Measurements from ENCODE around the gene PLCD3.

The PLCD3 gene

GRCh38 chr17:45104029-45104428 lies 28.3 kb downstream of the PLCD3 start:
- Histone ChIP-seq H3K27me3 (ENCODE audit: control insufficient read depth in 2 of 2, insufficient read depth in 2 of 2, low read length in 2 of 2) (no peaks in the 10 kb centered on the region), H3K9me3 (ENCODE audit: control insufficient read depth in 2 of 2, low read length in 2 of 2) (no peaks in the 10 kb centered on the region), H3K27ac (ENCODE audit: low read depth in 2 of 2, low read length in 2 of 2) (no peak overlapping the region), H3K9ac (ENCODE audit: low read depth in 1 of 2, low read length in 2 of 2) (no peak overlapping the region), H3K4me1 (ENCODE audit: control insufficient read depth in 2 of 2, insufficient read depth in 2 of 2, low read length in 2 of 2) (peaks cover 0 to under 1% of the 10 kb centered on the region in 2 donors), H3K4me3 (ENCODE audit: low read length in 2 of 2) (no peak overlapping the region), H3K36me3 (ENCODE audit: control insufficient read depth in 2 of 2, insufficient read depth in 2 of 2, low read length in 2 of 2) (peaks cover 47 to 79% of the 10 kb centered on the region in 2 donors)

- Histone ChIP-seq H3K36me3 (ENCODE audit: control insufficient read depth in 2 of 2, insufficient read depth in 2 of 2, low read length in 2 of 2) (peaks cover 52 to 76% of the 10 kb centered on the region in 2 donors), H3K4me1 (ENCODE audit: control insufficient read depth in 2 of 2, insufficient read depth in 2 of 2, low read length in 2 of 2) (peaks cover 2 to 5% of the 10 kb centered on the region in 2 donors), H3K9ac (ENCODE audit: low read depth in 1 of 2, low read length in 2 of 2) (no peak overlapping the region), H3K4me3 (ENCODE audit: low read length in 2 of 2) (no peak overlapping the region), H3K27me3 (ENCODE audit: control insufficient read depth in 2 of 2, insufficient read depth in 2 of 2, low read length in 2 of 2) (no peaks in the 10 kb centered on the region), H3K27ac (ENCODE audit: low read depth in 2 of 2, low read length in 2 of 2) (no peak overlapping the region), H3K9me3 (ENCODE audit: control insufficient read depth in 2 of 2, low read length in 2 of 2) (no peaks in the 10 kb centered on the region)
These were observed 29.0 kb downstream of the PLCD3 start for GRCh38 chr17:45103269-45103795.

- Histone ChIP-seq H3K27ac (ENCODE audit: low read depth in 2 of 2, low read length in 2 of 2) (no peak overlapping the region), H3K36me3 (ENCODE audit: control insufficient read depth in 2 of 2, insufficient read depth in 2 of 2, low read length in 2 of 2) (peaks cover 56 to 76% of the 10 kb centered on the region in 2 donors)
These were observed 29.5 kb downstream of the PLCD3 start for GRCh38 chr17:45102856-45103255.

GRCh38 chr17:45101883-45102811 lies 30.2 kb downstream of the PLCD3 start:
- H3K27me3 ChIP-seq (ENCODE audit: control insufficient read depth in 2 of 2, insufficient read depth in 2 of 2, low read length in 2 of 2) = no peaks in the 10 kb centered on the region
- no peak overlapping the region for H3K4me3 ChIP-seq (ENCODE audit: low read length in 2 of 2)
- H3K4me1 ChIP-seq (ENCODE audit: control insufficient read depth in 2 of 2, insufficient read depth in 2 of 2, low read length in 2 of 2) = peaks cover 2 to 5% of the 10 kb centered on the region in 2 donors
- H3K9ac ChIP-seq (ENCODE audit: low read depth in 1 of 2, low read length in 2 of 2) = no peak overlapping the region
- peaks cover 60 to 75% of the 10 kb centered on the region in 2 donors for H3K36me3 ChIP-seq (ENCODE audit: control insufficient read depth in 2 of 2, insufficient read depth in 2 of 2, low read length in 2 of 2)
- H3K9me3 ChIP-seq (ENCODE audit: control insufficient read depth in 2 of 2, low read length in 2 of 2) = no peaks in the 10 kb centered on the region
- no peak overlapping the region for H3K27ac ChIP-seq (ENCODE audit: low read depth in 2 of 2, low read length in 2 of 2)

More at GRCh38 chr17:45102856-45103255, 29.5 kb downstream of the PLCD3 start:
- Histone ChIP-seq H3K27me3 (ENCODE audit: control insufficient read depth in 2 of 2, insufficient read depth in 2 of 2, low read length in 2 of 2) (no peaks in the 10 kb centered on the region), H3K4me3 (ENCODE audit: low read length in 2 of 2) (no peak overlapping the region), H3K9me3 (ENCODE audit: control insufficient read depth in 2 of 2, low read length in 2 of 2) (no peaks in the 10 kb centered on the region), H3K9ac (ENCODE audit: low read depth in 1 of 2, low read length in 2 of 2) (no peak overlapping the region), H3K4me1 (ENCODE audit: control insufficient read depth in 2 of 2, insufficient read depth in 2 of 2, low read length in 2 of 2) (peaks cover 2 to 5% of the 10 kb centered on the region in 2 donors)

- no peak overlapping the region for H3K4me3 ChIP-seq (ENCODE audit: low read length in 2 of 2)
- H3K9ac ChIP-seq (ENCODE audit: low read depth in 1 of 2, low read length in 2 of 2) = no peak overlapping the region
- peaks cover 63 to 75% of the 10 kb centered on the region in 2 donors for H3K36me3 ChIP-seq (ENCODE audit: control insufficient read depth in 2 of 2, insufficient read depth in 2 of 2, low read length in 2 of 2)
- H3K4me1 ChIP-seq (ENCODE audit: control insufficient read depth in 2 of 2, insufficient read depth in 2 of 2, low read length in 2 of 2) = peaks cover 2 to 5% of the 10 kb centered on the region in 2 donors
- no peaks in the 10 kb centered on the region for H3K27me3 ChIP-seq (ENCODE audit: control insufficient read depth in 2 of 2, insufficient read depth in 2 of 2, low read length in 2 of 2)
- H3K27ac ChIP-seq (ENCODE audit: low read depth in 2 of 2, low read length in 2 of 2) = no peak overlapping the region
- H3K9me3 ChIP-seq (ENCODE audit: control insufficient read depth in 2 of 2, low read length in 2 of 2) = no peaks in the 10 kb centered on the region
These were observed 30.8 kb downstream of the PLCD3 start for GRCh38 chr17:45101546-45101882.

GRCh38 chr17:45098869-45099616 lies 33.3 kb downstream of the PLCD3 start:
- Histone ChIP-seq H3K9me3 (ENCODE audit: control insufficient read depth in 2 of 2, low read length in 2 of 2) (no peaks in the 10 kb centered on the region), H3K27ac (ENCODE audit: low read depth in 2 of 2, low read length in 2 of 2) (no peak overlapping the region), H3K36me3 (ENCODE audit: control insufficient read depth in 2 of 2, insufficient read depth in 2 of 2, low read length in 2 of 2) (peaks cover 57 to 63% of the 10 kb centered on the region in 2 donors), H3K4me3 (ENCODE audit: low read length in 2 of 2) (no peak overlapping the region), H3K4me1 (ENCODE audit: control insufficient read depth in 2 of 2, insufficient read depth in 2 of 2, low read length in 2 of 2) (peaks cover 2 to 5% of the 10 kb centered on the region in 2 donors), H3K27me3 (ENCODE audit: control insufficient read depth in 2 of 2, insufficient read depth in 2 of 2, low read length in 2 of 2) (no peaks in the 10 kb centered on the region), H3K9ac (ENCODE audit: low read depth in 1 of 2, low read length in 2 of 2) (no peak overlapping the region)

GRCh38 chr17:45098081-45098868 lies 34.0 kb downstream of the PLCD3 start:
- Histone ChIP-seq H3K9ac (ENCODE audit: low read depth in 1 of 2, low read length in 2 of 2) (no peak overlapping the region), H3K4me3 (ENCODE audit: low read length in 2 of 2) (no peak overlapping the region), H3K27me3 (ENCODE audit: control insufficient read depth in 2 of 2, insufficient read depth in 2 of 2, low read length in 2 of 2) (no peaks in the 10 kb centered on the region), H3K4me1 (ENCODE audit: control insufficient read depth in 2 of 2, insufficient read depth in 2 of 2, low read length in 2 of 2) (peaks cover 5 to 7% of the 10 kb centered on the region in 2 donors), H3K27ac (ENCODE audit: low read depth in 2 of 2, low read length in 2 of 2) (no peak overlapping the region), H3K9me3 (ENCODE audit: control insufficient read depth in 2 of 2, low read length in 2 of 2) (no peaks in the 10 kb centered on the region), H3K36me3 (ENCODE audit: control insufficient read depth in 2 of 2, insufficient read depth in 2 of 2, low read length in 2 of 2) (peaks cover 53 to 60% of the 10 kb centered on the region in 2 donors)

GRCh38 chr17:45096926-45097325 lies 35.4 kb downstream of the PLCD3 start:
- no peak overlapping the region for H3K4me3 ChIP-seq (ENCODE audit: low read length in 2 of 2)
- H3K27me3 ChIP-seq (ENCODE audit: control insufficient read depth in 2 of 2, insufficient read depth in 2 of 2, low read length in 2 of 2) = no peaks in the 10 kb centered on the region
- peaks cover 44 to 53% of the 10 kb centered on the region in 2 donors for H3K36me3 ChIP-seq (ENCODE audit: control insufficient read depth in 2 of 2, insufficient read depth in 2 of 2, low read length in 2 of 2)
- H3K9me3 ChIP-seq (ENCODE audit: control insufficient read depth in 2 of 2, low read length in 2 of 2) = no peaks in the 10 kb centered on the region
- H3K27ac ChIP-seq (ENCODE audit: low read depth in 2 of 2, low read length in 2 of 2) = no peak overlapping the region
- H3K9ac ChIP-seq (ENCODE audit: low read depth in 1 of 2, low read length in 2 of 2) = no peak overlapping the region
- H3K4me1 ChIP-seq (ENCODE audit: control insufficient read depth in 2 of 2, insufficient read depth in 2 of 2, low read length in 2 of 2) = peaks cover 5 to 9% of the 10 kb centered on the region in 2 donors

- Histone ChIP-seq H3K27ac (ENCODE audit: low read depth in 2 of 2, low read length in 2 of 2) (no peak overlapping the region), H3K4me1 (ENCODE audit: control insufficient read depth in 2 of 2, insufficient read depth in 2 of 2, low read length in 2 of 2) (peaks cover 5 to 9% of the 10 kb centered on the region in 2 donors), H3K4me3 (ENCODE audit: low read length in 2 of 2) (no peak overlapping the region), H3K9ac (ENCODE audit: low read depth in 1 of 2, low read length in 2 of 2) (no peak overlapping the region), H3K27me3 (ENCODE audit: control insufficient read depth in 2 of 2, insufficient read depth in 2 of 2, low read length in 2 of 2) (no peaks in the 10 kb centered on the region), H3K36me3 (ENCODE audit: control insufficient read depth in 2 of 2, insufficient read depth in 2 of 2, low read length in 2 of 2) (peaks cover 41 to 54% of the 10 kb centered on the region in 2 donors), H3K9me3 (ENCODE audit: control insufficient read depth in 2 of 2, low read length in 2 of 2) (no peaks in the 10 kb centered on the region)
These were observed 36.2 kb downstream of the PLCD3 start for GRCh38 chr17:45096141-45096540.

All from mucosa of rectum (tissue), 2 donors.